ENCODE data around the gene UROC1.

The UROC1 gene

DNA sequence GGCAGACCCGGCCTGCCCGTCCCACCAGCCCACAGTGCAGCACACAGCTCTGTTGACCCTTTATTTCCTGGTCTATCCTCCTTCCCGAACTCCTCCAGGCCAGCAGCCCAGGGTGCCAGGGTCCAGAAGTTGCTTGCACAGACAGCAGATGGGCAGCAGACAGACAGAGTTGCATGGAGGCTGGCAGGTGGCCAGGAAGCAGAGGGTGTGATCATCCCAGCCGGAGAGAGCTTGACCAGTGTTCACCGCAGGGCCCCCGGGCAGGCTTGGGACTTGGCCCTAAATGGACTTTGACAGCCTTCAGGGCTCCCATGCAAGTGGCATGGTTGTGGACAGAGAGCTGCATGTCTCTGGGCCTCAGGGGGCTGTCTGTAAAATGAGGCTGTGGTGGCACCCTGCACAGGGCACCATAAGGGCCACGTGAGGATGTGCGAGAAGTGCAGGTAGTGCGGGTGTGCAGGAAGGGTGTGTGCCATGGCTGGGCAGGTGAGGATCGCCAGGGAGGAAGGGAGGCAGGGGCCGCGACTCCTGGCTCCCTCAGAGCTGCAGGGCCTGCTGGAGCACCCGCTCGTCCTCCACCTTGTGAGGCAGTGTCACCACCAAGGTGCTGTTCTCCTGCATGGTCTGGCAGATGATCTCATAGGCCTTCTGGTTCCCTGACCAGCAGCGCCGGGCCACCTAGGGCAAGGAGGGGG, 35.6 kb downstream of the UROC1 start:
- in situ Hi-C loops (cut with MboI; ENCODE audit: low sequenced_read_pairs) = no loop called here

GRCh38 chr3:126480861-126481260, 36.7 kb downstream of the UROC1 start:
- in situ Hi-C loops (cut with MboI; ENCODE audit: low sequenced_read_pairs) = no loop called here

- in situ Hi-C loops (cut with MboI; ENCODE audit: low sequenced_read_pairs) = no loop called here
Measured at GRCh38 chr3:126480206-126480605, 37.4 kb downstream of the UROC1 start.

DNA sequence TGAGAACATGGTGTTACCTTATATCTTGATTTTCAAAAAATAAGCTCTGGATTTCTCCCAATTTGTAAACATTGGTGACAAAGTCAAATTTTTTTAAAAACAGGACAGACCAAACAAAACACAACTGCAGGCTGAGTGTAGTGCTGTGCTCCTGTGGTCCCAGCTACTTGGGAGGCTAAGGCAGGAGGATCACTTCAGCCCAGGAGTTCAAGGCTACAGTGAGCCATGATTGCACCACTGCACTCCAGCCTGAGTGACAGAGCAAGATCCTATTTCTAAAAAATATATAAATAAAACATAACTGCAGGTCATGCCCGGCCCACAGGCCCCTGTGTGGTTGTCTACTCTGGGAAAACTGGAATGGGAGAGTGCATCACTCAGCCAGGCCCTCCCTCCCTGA, 37.9 kb downstream of the UROC1 start:
- in situ Hi-C loops (cut with MboI; ENCODE audit: low sequenced_read_pairs) = no loop called here

GRCh38 chr3:126478581-126479310, 38.8 kb downstream of the UROC1 start:
- in situ Hi-C loops (cut with MboI; ENCODE audit: low sequenced_read_pairs) = no loop called here

DNA sequence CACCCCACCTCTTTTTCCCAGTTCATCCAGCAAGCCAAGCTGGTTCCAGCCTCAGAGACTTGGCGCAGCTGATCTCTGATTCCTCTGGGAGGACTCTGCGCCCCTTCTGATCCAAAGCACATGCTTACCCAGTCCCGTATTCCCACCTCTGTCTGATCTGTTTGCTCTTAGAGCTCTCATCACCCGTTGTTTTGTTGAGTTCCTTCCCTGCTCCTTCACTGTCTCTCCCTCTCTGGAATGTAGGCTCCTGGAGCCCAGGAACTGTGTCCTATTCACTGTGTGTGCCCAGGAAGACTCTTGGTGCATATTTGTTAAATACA, 40.6 kb downstream of the UROC1 start:
- in situ Hi-C loops (cut with MboI; ENCODE audit: low sequenced_read_pairs) = no loop called here

GRCh38 chr3:126476166-126477060, 41.2 kb downstream of the UROC1 start:
- in situ Hi-C loops (cut with MboI; ENCODE audit: low sequenced_read_pairs) = no loop called here

- in situ Hi-C loops (cut with MboI; ENCODE audit: low sequenced_read_pairs) = no loop called here
Measured at GRCh38 chr3:126475413-126476114, 42.0 kb downstream of the UROC1 start, which contains the start of gene ZXDC. Gene ZXDC, minus strand, starts transcription at chr3:126475891. Its CDS starts 26 bp downstream, at chr3:126475865.

GRCh38 chr3:126474498-126475412, 42.8 kb downstream of the UROC1 start:
- in situ Hi-C loops (cut with MboI; ENCODE audit: low sequenced_read_pairs) = no loop called here

- in situ Hi-C loops (cut with MboI; ENCODE audit: low sequenced_read_pairs) = no loop called here
Measured at GRCh38 chr3:126473292-126474168, 44.0 kb downstream of the UROC1 start.

GRCh38 chr3:126472277-126473006, 45.1 kb downstream of the UROC1 start:
- in situ Hi-C loops (cut with MboI; ENCODE audit: low sequenced_read_pairs) = no loop called here

- in situ Hi-C loops (cut with MboI; ENCODE audit: low sequenced_read_pairs) = no loop called here
Measured at GRCh38 chr3:126469479-126469878, 48.1 kb downstream of the UROC1 start.

- in situ Hi-C loops (cut with MboI; ENCODE audit: low sequenced_read_pairs) = no loop called here
Measured at GRCh38 chr3:126468028-126468891, 49.3 kb downstream of the UROC1 start.

- in situ Hi-C loops (cut with MboI; ENCODE audit: low sequenced_read_pairs) = no loop called here
Measured at GRCh38 chr3:126467611-126467955, 50.0 kb downstream of the UROC1 start.

DNA sequence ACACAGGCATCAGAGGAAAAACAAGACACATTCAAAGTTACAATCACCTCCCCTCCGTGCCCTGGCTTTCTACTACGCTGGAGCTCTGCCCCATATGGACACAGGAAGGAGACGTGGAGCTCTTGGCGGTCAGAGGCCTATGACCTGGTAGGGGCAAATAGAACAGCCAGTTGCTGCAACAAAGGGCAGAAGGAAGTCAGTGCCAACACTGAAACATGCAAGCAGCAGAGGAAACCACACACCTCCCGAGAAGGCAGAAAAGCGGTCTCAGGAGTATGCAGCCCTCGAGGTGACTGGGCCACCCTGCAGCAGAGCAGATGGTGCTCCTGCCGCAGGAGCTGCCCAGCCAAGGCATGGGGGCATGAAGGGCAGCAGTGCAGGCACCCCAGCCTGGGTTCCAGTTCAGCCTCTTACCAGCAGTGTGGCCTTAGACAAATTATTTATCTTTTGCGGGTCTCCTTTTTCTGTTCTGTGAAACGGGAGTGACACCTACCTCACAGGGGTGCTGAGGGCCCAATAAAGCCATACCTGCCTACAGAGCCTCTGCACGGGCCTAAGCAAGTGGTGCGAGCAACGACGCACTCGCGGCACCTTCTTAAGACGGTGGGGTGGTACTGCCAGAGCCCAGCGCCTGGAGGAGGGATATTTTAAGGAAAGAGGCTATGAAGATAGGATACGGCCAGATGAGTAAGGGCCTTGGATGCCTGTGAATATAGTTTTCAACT, 50.5 kb downstream of the UROC1 start:
- in situ Hi-C loops (cut with MboI; ENCODE audit: low sequenced_read_pairs) = no loop called here

- in situ Hi-C loops (cut with MboI; ENCODE audit: low sequenced_read_pairs) = no loop called here
Measured at GRCh38 chr3:126465928-126466544, 51.5 kb downstream of the UROC1 start.

All from HL-60/S4 treated with phorbol 12-myristate 13-acetate at 8.2 ng/mL for 4 days and 3 days (cell line).